GM21576 (cell line): ENCODE data around the gene SNTG2.

Experiments used
- ATAC-seq: cut with Tn5 transposase; IDR thresholded peaks from one replicate; pipeline ENCODE4 v1.9.1; 2021; ENCODE audit warnings: mild to moderate bottlenecking, moderate library complexity; ENCODE audit not compliant: unreplicated experiment

SNTG2 gene

DNA sequence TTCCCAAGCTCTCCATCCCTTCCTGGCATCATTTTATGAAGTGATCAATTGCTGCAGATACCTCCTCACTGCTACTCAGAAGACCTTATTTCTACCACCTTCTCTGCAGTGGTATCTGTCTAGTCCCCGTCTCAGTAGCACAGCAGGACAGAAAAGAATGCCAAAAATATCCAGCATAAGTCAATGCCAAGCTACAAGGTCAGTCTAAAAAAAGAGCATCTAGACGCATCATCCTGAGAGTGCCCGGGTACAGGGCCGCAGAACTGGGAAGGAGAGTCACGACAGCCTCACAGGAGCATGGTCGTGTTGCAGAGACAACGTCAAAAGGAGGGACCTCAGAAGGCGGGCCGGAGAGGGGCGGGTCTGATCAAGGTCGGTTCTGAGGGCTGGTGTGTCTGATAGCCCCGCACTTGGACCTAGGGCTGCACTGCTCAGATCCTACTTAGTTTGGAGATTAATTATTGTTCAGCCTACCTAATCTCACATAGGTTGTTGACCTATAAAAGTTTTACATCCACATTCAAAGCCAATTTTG, 24.3 kb upstream of the SNTG2 start:
- ATAC-seq: no peak

DNA sequence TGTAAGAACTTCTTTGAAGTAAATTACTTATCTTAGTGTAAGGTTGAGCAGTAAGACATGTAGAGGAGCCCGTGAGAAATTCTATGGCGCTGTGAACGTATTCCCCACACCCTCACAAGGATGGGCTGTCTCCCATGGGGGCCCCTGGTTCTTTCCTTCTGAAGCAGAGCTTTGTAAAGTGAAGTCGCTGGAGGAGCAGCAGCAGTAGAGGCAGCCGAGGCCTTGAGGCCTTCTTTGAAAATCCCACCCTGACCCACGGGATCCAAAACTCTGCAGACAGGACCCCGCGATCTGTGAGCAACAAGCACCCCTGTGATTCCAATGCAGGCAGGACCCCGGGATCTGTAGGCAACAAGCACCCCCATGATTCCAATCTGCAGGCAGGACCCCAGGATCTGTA, 23.8 kb upstream of the SNTG2 start:
- ATAC-seq: no peak

DNA sequence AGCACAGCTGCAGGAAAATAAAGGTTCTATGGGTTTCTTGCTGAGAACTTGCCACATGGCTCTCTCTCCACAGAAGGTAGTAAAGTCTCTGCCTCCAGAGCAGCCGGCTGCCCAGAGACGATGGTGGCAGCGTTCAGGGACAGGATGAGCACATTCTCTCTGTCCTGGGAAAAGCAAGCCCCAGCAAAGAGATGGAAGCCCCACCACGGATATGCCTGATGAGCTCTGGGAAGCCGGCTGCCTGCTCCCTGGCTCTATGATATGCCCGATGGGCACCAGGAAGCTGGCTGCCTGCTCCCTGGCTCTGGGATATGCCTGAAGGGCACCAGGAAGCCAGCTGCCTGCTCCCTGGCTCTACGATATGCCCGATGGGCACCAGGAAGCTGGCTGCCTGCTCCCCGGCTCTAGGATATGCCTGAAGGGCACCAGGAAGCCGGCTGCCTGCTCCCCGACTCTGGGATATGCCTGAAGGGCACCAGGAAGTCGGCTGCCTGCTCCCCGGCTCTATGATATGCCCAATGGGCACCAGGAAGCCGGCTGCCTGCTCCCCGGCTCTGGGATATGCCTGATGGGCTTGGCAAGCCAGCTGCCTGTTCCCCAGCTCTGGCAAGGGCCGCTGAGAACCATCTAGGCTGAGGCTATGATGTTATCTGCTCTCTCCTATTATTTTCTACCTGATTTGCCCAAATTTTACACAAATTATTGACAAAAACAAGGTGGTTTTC, 21.5 kb upstream of the SNTG2 start:
- ATAC-seq: no peak

DNA sequence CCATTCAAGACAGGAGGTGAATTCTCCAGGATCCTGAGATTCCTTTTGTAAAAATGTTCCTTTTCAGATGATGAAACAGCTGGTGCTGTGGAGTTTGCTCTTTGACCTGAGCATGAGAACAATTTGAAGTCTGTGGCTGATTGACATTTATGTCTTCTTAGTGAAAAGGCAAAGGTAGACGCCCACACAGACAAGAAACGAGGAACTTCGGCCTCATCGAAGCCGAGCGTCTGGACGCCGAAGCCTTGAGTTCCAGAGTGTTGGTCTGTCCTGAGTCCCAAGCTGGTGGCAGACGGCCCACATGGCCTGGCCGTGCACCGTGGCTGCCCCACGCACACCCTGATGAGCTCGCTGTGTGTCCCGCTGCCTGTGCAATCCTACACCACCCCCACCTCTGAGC, 20.7 kb upstream of the SNTG2 start:
- no peak for ATAC-seq

DNA sequence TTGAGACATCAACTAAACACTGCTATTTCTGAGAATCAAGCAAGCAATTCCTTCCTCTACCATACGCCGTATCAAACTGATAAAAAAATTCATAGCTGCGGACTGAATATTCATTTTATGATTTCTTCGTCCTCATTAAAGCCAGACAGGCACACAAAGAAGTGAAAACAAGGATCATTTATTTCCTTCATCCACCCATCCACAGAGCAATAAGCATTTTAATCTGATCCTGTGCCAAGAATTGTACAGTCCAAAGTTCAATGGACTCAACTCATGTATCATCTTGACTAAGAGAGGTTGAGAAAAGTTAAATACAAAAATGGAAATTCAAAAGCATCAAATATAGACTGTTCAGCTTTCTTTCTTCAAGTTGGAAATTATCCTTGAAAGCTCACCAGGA, 19.7 kb upstream of the SNTG2 start:
- no peak for ATAC-seq

DNA sequence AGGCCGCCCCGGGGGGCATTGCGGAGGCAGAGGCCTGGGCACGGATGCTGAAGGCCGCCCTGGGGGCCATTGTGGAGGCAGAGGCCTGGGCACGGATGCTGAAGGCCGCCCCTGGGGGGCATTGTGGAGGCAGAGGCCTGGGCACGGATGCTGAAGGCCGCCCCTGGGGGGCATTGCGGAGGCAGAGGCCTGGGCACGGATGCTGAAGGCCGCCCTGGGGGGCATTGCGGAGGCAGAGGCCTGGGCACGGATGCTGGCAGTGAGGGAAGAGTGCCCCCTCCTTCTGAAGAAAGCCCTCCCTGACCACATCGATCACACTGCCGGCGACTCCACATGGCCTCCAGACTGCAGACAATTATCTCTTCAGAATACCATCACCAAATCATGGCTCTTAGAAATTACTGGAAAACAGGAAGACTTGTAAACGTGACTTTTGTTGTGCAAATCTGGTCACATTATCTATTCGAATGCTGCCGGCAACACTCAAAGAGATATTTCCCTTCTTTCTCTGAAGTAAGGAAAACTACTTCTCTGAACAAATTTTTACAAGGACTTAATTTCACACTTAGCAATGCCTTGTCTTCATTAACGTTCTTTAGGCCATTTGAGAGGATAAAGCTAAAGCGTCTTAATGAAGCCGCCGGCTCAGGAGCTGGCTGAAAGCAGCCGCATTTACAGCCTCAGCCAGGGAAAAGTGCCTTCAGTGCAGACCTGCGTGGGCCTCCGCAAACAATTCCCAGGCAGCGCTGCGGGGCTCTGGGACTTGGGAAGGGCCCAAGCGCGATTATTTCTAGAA, 18.1 kb upstream of the SNTG2 start:
- no peak for ATAC-seq

DNA sequence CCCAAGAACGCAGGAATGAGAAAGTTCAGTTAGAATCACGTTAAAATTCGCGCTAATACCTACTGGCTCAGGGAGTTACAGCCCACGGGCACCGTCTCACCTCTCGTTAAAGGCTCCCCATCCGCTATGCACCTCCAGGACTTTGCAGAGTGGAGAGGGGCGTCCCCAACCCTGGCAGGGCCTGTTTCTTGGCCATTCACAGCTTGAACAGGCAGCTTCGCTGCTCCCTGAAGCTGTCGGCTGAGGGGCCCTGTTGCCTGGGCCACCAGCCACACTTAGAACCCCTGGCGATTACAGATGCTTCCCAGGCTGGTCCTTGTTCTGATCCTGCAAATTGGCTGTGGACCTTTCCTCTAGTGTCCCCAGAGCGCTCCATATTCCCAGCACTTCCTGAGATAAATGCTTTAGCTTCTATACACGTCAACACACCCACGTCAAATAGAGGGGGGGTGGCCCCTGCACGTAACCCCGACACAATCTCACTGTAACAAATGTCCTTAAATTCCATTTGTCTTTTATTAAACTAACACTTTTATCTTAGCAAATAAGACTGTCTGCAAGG, 16.8 kb upstream of the SNTG2 start:
- ATAC-seq: no peak

DNA sequence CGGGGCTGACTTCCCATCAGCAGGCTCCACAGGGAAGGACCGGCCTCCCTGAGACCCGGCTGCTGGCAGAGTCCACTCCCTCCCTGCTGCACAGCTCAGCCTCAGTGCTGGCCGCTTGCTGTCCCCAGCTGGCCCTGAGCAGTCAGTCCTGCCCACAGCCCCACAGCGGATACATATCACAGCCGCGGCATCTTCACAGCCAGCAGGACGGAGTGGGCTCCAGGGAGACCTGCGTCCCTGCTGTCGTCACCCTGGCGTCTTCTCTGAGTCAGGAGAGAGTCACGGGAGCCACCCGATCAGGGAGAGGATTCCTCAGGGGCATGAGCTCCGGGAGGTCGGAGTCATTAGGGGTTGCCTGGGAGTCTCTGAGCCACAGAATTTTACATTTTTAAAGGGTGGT, 13.1 kb upstream of the SNTG2 start:
- no peak for ATAC-seq

DNA sequence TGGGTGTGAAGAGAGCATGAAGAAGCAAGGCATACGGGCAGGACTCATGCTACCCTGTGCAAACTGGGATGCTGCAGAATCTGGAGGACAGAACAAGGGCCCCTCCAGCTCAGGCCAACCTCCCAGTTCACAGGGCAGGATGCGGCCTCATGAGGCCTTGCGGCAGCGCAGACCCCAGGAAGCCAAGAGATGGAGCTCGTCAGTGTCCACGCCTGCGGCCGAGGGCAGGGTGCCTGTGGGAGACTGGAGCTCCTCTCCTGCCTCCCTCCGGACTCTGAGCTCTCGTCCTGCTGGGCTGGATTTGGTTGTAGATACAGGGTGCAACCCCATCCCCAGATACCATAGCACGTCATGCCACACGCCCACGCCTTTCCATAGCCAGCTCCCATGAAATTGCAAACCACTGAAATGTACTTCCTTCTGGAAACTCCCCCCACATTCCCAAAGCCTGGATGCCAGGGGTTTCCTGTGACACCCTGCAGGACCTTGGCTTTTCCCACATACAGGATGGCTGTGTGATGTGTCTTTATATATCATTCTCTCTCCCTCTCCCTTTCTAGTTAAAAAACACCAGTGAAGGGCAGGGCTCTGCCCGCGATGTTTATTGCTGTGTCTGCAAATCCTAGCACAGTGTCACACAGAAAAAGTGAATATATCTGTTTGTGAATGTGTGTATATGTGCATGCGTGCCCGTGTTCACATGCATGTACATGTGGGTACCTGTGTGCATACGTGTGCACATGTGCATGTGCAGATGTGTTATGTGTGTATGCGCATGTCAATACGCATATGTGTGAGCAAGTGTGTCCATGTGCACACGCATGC, 12.3 kb upstream of the SNTG2 start:
- no peak for ATAC-seq

DNA sequence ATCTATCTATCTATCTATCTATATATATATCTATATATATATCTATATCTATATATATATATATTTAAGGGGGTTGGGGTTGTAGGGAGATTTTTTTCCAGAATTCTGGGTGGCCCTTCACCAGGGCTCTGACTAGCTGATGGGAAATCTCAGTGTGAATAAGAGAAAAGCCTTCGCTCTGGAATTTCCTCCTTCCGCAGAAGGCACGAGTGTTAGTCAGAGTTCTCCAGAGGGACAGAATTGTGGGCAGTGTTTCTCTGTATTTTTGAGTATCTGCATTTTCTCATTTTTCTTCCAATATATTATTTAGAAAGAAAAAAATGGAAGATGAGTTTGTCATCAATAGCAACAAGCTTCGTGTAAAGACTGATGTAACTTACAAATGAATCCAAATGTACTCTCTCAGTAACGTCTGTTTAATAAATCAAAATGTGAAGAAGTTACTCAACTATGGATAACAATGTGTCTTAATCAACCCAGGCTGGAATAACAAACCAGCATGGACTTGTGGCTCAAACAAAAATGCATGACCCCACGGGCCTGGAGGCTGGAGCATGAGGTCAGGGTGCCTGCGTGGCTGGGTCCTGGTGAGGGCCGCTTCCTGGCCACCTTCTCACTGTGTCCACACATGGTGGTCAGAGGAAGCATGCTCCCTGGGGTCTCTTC, 10.6 kb upstream of the SNTG2 start:
- no peak for ATAC-seq

DNA sequence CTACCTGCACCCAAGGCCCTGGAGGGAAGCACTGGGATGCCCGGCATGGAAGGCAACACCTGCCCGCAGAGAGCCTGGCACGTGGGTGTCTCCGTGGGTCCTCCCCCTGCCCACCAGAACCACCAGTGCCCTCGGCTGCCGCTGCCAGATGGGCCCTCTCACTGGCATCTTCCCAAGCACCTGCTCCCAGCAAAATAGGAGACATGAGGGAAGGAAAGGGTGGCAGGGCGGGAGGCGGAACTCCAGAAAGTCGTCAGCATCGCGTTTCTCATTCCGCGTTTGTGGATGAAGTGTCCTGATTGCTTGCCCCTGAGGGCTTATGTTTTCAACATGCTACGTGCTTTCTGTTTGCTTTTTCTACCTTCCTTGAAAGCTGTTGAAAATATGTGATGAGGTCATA, 8.8 kb upstream of the SNTG2 start:
- ATAC-seq: no peak

DNA sequence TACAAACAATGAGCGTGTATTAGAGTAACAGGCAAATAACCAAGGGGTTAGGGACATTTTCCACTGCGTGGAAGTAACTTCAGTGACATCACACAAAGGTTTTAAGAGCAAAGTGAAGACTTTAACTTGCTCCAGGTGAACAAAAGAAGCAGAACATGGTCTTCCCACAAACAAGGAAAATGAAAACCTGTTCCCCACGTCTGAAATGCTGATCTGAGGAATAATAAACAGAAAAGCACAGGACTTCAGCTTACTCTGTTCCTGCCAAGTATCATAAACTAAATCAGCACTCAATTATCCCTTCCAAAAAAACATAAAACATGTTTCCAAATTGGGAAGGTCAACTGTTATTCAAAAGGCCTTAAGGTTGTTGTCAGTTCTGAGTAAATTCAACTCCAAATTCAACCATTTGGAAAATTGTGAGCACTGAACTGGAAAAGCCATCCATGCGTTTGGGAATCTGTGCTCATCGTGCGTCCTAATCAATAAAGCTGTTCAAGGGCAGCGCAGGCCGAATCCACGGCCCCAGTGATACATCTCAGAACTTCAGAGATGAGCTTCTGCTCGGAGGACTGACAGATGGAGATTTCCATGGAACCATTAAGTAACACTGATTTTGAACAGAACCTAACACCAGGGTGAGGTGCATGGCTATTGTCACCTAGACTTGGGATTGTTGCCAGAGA, 7.7 kb upstream of the SNTG2 start:
- no peak for ATAC-seq

DNA sequence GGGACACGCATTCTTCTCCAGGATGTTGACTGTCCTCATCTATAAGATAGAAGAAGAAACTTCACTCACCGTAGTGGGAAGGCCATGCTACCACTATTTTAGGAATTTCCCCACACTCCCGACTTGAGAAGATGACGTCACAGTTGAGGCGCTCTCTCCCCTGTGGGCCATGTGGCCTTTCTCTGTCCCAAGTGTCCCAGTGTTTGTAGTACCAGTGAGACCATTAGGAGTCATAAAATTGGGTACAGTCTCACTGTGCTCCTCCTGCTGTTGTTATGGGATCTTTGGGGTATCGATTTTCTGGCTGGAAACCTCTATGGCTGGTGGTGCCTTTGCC, 7.2 kb upstream of the SNTG2 start:
- ATAC-seq: no peak

DNA sequence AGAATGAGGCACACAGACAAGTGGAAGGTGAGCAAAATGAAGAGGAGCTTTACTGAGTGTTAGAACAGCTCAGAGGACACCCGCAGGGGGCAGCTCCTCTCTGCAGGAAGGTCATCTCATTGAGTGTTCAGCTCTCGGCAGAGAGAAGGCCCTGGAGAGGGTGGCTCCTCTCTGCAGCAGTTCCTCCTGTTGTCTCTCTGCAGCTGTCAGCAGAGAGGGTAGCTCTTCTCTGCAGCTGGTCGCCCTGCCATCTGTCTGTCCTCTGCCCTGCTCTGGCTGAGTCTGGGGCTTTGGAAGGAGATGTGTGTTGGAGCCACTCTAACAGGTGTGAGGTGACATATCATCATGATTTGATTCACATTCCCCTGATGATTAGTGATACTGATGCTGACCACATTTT, 6.8 kb upstream of the SNTG2 start:
- no peak for ATAC-seq

DNA sequence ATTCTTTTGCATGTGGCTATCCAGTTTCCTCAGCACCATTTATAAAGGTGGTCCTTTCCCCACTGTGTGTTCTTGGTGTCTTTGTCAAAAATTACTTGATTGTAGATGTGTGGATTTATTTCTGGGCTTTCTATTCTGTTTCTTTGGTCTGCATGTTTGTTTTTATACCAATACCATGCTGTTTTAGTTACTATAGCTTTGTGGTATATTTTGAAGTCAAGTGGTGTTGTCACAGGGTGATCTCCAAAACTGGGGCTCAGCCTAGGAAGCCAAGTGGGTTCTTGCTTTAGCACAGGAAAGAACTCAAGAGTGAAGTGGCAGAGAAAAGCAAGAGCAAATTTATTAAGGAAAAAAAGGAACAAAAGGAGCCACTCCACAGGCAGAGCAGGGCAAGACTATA, 6.0 kb upstream of the SNTG2 start:
- no peak for ATAC-seq

DNA sequence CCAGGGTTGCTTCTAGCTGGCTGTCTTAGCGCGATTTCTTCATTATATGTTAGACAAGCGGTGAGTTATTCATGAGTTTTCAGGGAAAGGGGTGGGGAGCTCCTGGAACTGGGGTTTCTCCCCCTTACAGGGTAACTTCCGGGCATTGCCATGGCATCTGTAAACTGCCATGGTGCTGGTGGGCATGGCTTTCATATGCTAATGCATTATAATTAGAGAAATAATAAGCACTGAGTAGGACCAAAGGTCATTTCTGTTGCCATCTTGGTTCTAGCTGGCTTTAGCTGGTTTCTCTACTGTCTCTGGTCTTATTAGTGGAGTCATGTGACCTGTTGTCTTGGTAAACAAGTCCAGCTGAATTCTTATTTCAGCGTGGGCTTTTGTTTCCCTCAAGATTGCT, 5.5 kb upstream of the SNTG2 start:
- ATAC-seq: no peak

DNA sequence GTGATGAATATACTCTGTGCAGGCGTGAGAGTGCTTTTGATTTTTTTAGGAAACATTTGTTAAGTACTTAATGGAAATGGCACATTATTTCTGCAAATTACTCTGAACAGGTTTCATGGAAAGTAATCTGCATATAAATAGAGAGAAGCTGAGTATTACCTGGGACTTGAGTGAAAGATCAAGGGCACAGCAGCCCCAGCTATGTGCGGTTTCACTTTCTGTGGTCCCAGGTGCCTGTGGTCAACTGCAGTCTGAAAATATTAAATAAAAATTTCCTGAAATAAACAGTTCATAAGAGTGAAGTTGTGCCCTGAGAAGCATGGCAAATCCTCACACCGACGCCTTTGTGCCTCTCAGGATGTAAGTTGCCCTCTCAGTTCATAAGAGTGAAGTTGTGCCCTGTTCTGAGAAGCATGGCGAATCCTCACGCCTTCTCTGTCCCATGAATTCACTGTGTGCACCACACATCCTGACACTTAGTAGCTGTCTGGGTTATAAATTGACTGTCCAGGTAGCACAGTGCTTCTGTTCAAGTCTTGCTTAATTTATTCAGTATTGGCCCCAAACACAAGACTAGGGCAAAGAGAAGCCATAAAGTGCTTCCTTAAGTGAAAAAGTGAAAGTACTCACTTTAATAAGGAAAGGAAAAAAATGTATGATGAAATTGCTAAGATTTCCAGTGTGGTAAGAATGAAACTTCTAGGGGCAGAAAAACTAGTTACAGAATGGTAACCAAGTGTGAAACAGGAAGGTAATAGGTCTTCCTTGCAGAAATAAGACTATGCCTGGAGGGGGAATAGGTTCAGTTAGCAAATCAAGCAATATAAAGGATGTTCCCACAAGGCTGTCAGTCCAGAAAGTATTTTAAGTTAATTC, 4.3 kb upstream of the SNTG2 start:
- ATAC-seq: peak; percentile 57

DNA sequence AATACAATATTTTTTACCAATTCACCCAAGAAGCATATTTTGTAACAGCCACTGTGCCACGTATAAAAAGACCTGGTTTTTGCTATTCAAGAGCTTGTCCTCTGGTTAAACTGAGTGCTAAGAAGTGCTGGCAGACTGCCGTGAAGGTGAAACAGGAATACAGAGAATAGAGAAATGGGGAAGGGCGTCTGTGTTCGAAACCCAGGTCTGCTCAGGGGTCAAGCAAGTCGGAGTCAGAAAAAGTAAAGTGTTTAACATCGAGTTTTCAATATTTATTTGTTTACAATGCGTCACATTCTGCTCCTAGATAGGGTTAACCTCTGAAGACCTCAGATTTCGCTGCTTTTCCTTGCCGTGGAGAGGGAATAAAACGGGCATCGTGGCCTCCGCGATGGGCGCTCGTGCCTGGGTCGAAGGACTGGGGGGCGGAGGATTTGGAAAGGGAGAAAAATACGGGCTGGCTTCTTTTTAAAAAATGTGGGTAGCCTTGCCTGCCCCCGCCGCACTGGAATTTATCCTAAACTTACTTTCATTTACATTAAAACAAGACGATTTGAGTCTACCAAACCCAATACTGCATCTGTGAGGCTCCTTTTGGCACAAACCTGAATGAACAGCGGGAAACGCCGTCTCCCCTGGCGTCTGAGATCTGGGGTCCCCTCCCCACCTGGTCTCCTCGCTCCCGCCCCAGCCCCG, 1.1 kb upstream of the SNTG2 start:
- no peak for ATAC-seq
